Stomach (tissue), 9 donors: ENCODE measurements around the gene BABAM2. TPM values are rescaled to one million over a fixed set of nuclear protein-coding genes. Genes with fewer than 3 reads are reported as not detected.

Experiments
- DNase-seq, 2 donors: peaks; one replicate each; pipeline versions ENCODE4 v3.0.0 to v3.0.0-alpha.2; 2013 to 2019
- H3K27ac ChIP-seq, 5 donors: fragments of 200-600 bp in 4 of 5; sonication (generic) in 4 of 5; one replicate each; pipeline ENCODE4 v1.5.1; 2013 to 2019; ENCODE audit warnings: mild to moderate bottlenecking in 1 of 5, moderate library complexity in 1 of 5
- H3K27me3 ChIP-seq, 3 donors: fragments of 200-600 bp; sonication (generic); one replicate each; pipeline ENCODE4 v1.5.1; 2017 to 2019; ENCODE audit warnings: mixed run types in 1 of 3
- H3K36me3 ChIP-seq, 4 donors: fragments of 200-600 bp; sonication (generic); 1 replicate in 3 of 4; 2 replicates in 1 of 4; pipeline ENCODE4 v1.5.1; 2016 to 2019
- H3K4me1 ChIP-seq, 4 donors: fragments of 200-600 bp; sonication (generic); one replicate each; pipeline ENCODE4 v1.5.1; 2016 to 2019
- H3K4me3 ChIP-seq, 4 donors: fragments of 200-600 bp; sonication (generic) in 3 of 4; one replicate each; pipeline ENCODE4 v1.5.1; 2016 to 2019; ENCODE audit warnings: mild to moderate bottlenecking in 1 of 4
- H3K9me3 ChIP-seq, 4 donors: fragments of 200-600 bp; sonication (generic); one replicate each; pipeline ENCODE4 v1.5.1; 2016 to 2019
- EP300 ChIP-seq: sonication (generic); formaldehyde crosslinking; IDR thresholded peaks from one replicate; pipeline ENCODE4 v1.6.1; 2017; ENCODE audit warnings: antibody characterized with exemption
- POLR2A ChIP-seq, 4 donors: fragments of 450-650 bp; IDR thresholded peaks; one replicate each; pipeline ENCODE4 v1.6.1; 2016; ENCODE audit warnings: antibody characterized with exemption in 4 of 4, control low read depth in 2 of 4, mild to moderate bottlenecking in 1 of 4, moderate library complexity in 1 of 4
- POLR2AphosphoS5 ChIP-seq, 3 donors: sonication (generic); formaldehyde crosslinking; IDR thresholded peaks; one replicate each; pipeline ENCODE4 v1.6.1; 2016; ENCODE audit warnings: antibody characterized with exemption in 3 of 3
- WGBS, 5 donors: extraction: QIAGEN DNeasy Blood & Tissue Kit in 3 of 5; methylation state at CpG; one replicate each; pipeline versions ENCODE4 v1.1.5 to v1.1.7; 2013 to 2018; 5-methylcytosine and 5-hydroxymethylcytosine counted together
- intact Hi-C: fragments of 100-400 bp; cut with DNase I; formaldehyde crosslinking; loops from one replicate; pipeline ENCODE4 v1.15.1; 2023; ENCODE audit warnings: low total_unique reads
- polyA plus RNA-seq, 3 donors: library from polyadenylated mRNA; stranded (reverse); fragments of 200-250 nt; gene quantifications; one replicate each; pipeline ENCODE4 v1.2.3, GENCODE V29; 2013
- total RNA-seq, 5 donors: library from RNA; depleted of rRNA; stranded (reverse); fragments of >200 nt; gene quantifications; one replicate each; pipeline versions ENCODE4 v1.1.0 to v1.2.3, GENCODE V29; 2014 to 2016
- TF ChIP-seq, protein P1 (sequence below), 7 experiments: fragments of 450-650 bp in 4 of 7; fragments of 200-600 bp in 3 of 7; sonication (generic) in 3 of 7; IDR thresholded peaks; one replicate each; pipeline ENCODE4 v1.5.1; 2016 to 2019; ENCODE audit warnings: antibody characterized with exemption in 7 of 7, control low read depth in 2 of 7, mild to moderate bottlenecking in 1 of 7
- donor health status: healthy with polysubstance abuse.
- donor health status: Bipolar disorder and iron deficiency.
- donor health status: healthy.

Gene BABAM2
- total and polyA plus RNA-seq, 8 donors: 14.2 to 41.4 (median 22.8) TPM

GRCh38 chr2:27907547-27907946, 17.0 kb downstream of the BABAM2 start:
- TF ChIP-seq POLR2AphosphoS5 (IDR thresholded peaks at IDR 0.05) (no peak), EP300 (no peak), POLR2A (IDR thresholded peaks at IDR 0.05) (no peak)
- TF ChIP-seq, protein P1, sequence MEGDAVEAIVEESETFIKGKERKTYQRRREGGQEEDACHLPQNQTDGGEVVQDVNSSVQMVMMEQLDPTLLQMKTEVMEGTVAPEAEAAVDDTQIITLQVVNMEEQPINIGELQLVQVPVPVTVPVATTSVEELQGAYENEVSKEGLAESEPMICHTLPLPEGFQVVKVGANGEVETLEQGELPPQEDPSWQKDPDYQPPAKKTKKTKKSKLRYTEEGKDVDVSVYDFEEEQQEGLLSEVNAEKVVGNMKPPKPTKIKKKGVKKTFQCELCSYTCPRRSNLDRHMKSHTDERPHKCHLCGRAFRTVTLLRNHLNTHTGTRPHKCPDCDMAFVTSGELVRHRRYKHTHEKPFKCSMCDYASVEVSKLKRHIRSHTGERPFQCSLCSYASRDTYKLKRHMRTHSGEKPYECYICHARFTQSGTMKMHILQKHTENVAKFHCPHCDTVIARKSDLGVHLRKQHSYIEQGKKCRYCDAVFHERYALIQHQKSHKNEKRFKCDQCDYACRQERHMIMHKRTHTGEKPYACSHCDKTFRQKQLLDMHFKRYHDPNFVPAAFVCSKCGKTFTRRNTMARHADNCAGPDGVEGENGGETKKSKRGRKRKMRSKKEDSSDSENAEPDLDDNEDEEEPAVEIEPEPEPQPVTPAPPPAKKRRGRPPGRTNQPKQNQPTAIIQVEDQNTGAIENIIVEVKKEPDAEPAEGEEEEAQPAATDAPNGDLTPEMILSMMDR (IDR thresholded peaks at IDR 0.05): no peak
- H3K36me3 ChIP-seq: no peaks in the 10 kb centered on the region
- no peaks in the 10 kb centered on the region for H3K9me3 ChIP-seq
- H3K4me1 ChIP-seq: peaks cover 0 to 4% (median 0%) of the 10 kb centered on the region in 4 donors
- no peaks in the 10 kb centered on the region for H3K27me3 ChIP-seq
- no peak overlapping the region for H3K27ac ChIP-seq
- intact Hi-C loops: no loop called here
- DNase-seq: no peak
- no peak overlapping the region for H3K4me3 ChIP-seq
- 53 to 57% (median 55%) methylated on average over 3 of the region's 3 CpGs for WGBS, 5 donors

- Histone ChIP-seq H3K36me3 (no peaks in the 10 kb centered on the region), H3K4me3 (no peak overlapping the region), H3K9me3 (no peaks in the 10 kb centered on the region), H3K27me3 (no peaks in the 10 kb centered on the region), H3K27ac (no peak overlapping the region), H3K4me1 (peaks cover 5 to 11% (median 6%) of the 10 kb centered on the region in 4 donors)
- 66 to 81% (median 73%) methylated on average over 2 of the region's 2 CpGs for WGBS, 5 donors
- intact Hi-C loops: no loop called here
- DNase-seq: no peak
- TF ChIP-seq EP300: no peak
- TF ChIP-seq POLR2AphosphoS5 (IDR thresholded peaks at IDR 0.05): no peak
- TF ChIP-seq, protein P1 (IDR thresholded peaks at IDR 0.05): no peak
- TF ChIP-seq POLR2A (IDR thresholded peaks at IDR 0.05): no peak
These were observed 19.4 kb downstream of the BABAM2 start for GRCh38 chr2:27909901-27910300.

GRCh38 chr2:27911458-27912210, 21.1 kb downstream of the BABAM2 start:
- no peaks in the 10 kb centered on the region for H3K9me3 ChIP-seq
- intact Hi-C loops: no loop called here
- no peak for DNase-seq
- no peak overlapping the region for H3K4me3 ChIP-seq
- no peak overlapping the region for H3K27ac ChIP-seq
- 92 to 100% (median 96%) methylated on average over 2 of the region's 2 CpGs for WGBS, 5 donors
- H3K27me3 ChIP-seq: no peaks in the 10 kb centered on the region
- TF ChIP-seq POLR2A (IDR thresholded peaks at IDR 0.05) (no peak), EP300 (no peak), POLR2AphosphoS5 (IDR thresholded peaks at IDR 0.05) (no peak)
- TF ChIP-seq, protein P1 (IDR thresholded peaks at IDR 0.05): no peak
- H3K4me1 ChIP-seq: peaks cover 17 to 28% (median 21%) of the 10 kb centered on the region in 4 donors
- no peaks in the 10 kb centered on the region for H3K36me3 ChIP-seq

GRCh38 chr2:27912512-27912911, 22.0 kb downstream of the BABAM2 start:
- Histone ChIP-seq H3K27me3 (no peaks in the 10 kb centered on the region), H3K36me3 (no peaks in the 10 kb centered on the region), H3K4me3 (no peak overlapping the region), H3K4me1 (peaks cover 18 to 33% (median 25%) of the 10 kb centered on the region in 4 donors), H3K9me3 (no peaks in the 10 kb centered on the region), H3K27ac (no peak overlapping the region)
- intact Hi-C loops: no loop called here
- TF ChIP-seq EP300: no peak
- no peak for TF ChIP-seq POLR2AphosphoS5 (IDR thresholded peaks at IDR 0.05)
- TF ChIP-seq POLR2A (IDR thresholded peaks at IDR 0.05): no peak
- TF ChIP-seq, protein P1 (IDR thresholded peaks at IDR 0.05): no peak
- 96 to 100% (median 98%) methylated on average over 2 of the region's 2 CpGs for WGBS, 5 donors
- no peak for DNase-seq
